Stimulated activated naive CD8-positive, alpha-beta T cell treated with anti-CD3 and anti-CD28 coated beads, Interleukin-15, Interleukin-2, amounts not matched to agents 100 ng/mL and 50 ng/mL, for 24 hours (primary cell): Measurements from ENCODE around the gene NFXL1.
A peak's percentile ranks its signal among the peaks of the same experiment; 100 is the strongest.
"Not testable (repeated sequence)": the region's sequence is repeated elsewhere in the genome, so short reads cannot be mapped to it uniquely, and the experiment has no call there.

ENCODE experiments used
- H3K27ac Mint-ChIP-seq: one replicate; pipeline ENCODE4 v1.8.0; 2021; ENCODE audit warnings: mild to moderate bottlenecking, mixed read lengths
- H3K27me3 Mint-ChIP-seq: one replicate; pipeline ENCODE4 v1.8.0; 2021; ENCODE audit warnings: mixed read lengths
- H3K36me3 Mint-ChIP-seq: one replicate; pipeline ENCODE4 v1.8.0; 2021; ENCODE audit warnings: low read depth, mixed read lengths
- H3K4me1 Mint-ChIP-seq: one replicate; pipeline ENCODE4 v1.8.0; 2021; ENCODE audit warnings: low read depth, mixed read lengths
- H3K4me3 Mint-ChIP-seq: one replicate; pipeline ENCODE4 v1.8.0; 2021; ENCODE audit warnings: mild to moderate bottlenecking, mixed read lengths
- H3K9me3 Mint-ChIP-seq: one replicate; pipeline ENCODE4 v1.8.0; 2021; ENCODE audit warnings: mixed read lengths

Gene NFXL1

DNA sequence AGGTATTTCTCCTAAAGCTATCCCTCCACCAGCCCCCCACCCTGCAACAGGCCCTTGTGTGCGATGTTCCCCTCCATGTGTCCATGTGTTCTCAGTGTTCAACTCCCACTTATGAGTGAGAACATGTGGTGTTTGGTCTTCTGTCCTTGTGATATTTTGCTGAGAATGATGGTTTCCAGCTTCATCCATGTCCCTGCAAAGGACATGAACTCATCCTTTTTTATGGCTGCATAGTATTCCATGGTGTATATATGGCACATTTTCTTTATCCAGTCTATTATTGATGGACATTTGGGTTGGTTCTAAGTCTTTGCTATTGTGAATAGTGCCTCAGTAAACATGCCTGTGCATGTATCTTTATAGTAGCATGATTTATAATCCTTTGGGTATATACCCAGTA is 2.8 kb upstream of the NFXL1 start:
- H3K27me3 Mint-ChIP-seq, H3K4me3 Mint-ChIP-seq, H3K36me3 Mint-ChIP-seq, H3K9me3 Mint-ChIP-seq, H3K27ac Mint-ChIP-seq: not testable (repeated sequence)
- H3K4me1 Mint-ChIP-seq, result peaks cover 25% of the 10 kb centered on the region

DNA sequence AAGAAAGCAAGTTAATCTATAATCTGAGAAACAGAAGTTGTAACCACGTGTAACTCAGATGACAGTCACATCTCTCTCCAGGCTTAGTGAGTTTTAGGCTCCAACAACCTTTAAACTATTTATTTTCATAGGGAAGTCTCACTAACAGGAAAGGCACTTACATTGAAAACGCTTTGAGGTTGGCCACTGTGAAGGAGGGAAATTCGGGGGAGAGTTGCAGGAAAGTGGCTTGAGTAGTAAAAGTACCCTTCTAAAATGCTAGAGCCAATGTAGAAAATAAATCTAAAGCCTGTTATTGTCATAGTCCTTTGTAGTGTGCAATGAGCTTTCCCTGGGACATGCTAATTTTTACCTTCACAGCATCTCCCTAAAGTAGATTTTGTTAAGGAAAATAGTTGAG is 995 bp upstream of the NFXL1 start:
- Mint-ChIP-seq H3K9me3 (no peaks in the 10 kb centered on the region), H3K27ac (peak overlapping the region; percentile 88), H3K4me1 (peaks cover 43% of the 10 kb centered on the region), H3K27me3 (no peaks in the 10 kb centered on the region), H3K36me3 (peaks cover 22% of the 10 kb centered on the region), H3K4me3 (peak overlapping the region; percentile 88)

DNA sequence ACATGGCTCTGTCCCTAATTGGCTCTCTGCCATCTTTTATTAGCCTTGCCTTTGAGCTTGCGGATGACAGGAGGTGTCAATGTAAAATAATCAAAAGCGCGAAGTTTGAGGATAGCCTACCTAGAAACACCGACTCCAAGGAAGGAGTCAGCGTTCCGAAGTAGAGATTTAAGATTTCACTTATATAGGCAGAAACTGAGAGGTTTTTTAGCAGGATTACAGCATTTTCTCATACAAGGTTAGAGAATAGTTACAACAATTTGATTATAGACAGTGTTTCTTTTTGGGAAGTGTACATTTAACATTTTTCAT is 499 bp upstream of the NFXL1 start:
- Mint-ChIP-seq H3K4me1 (peaks cover 44% of the 10 kb centered on the region), H3K9me3 (no peaks in the 10 kb centered on the region), H3K27ac (peak overlapping the region; percentile 88), H3K4me3 (peak overlapping the region; percentile 88), H3K27me3 (no peaks in the 10 kb centered on the region), H3K36me3 (peaks cover 27% of the 10 kb centered on the region)

DNA sequence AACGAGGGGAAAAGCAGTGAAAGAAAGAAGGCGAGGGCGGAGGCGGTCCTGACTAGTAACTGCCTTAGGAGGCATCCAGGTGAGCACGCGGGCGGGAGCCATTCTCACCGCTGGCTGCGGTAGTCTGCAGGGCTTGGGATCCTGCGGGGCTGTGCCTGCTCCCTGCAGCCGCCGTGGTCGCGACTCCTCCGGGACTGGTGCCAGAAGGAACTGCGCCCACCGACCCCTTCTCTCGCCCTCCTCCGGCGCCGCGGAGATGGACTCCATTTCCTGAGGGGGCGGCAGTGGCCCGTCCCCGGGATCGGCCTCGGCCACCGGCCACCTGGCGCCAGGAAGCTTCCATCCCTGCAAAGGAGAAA is 543 bp downstream of the NFXL1 start:
- Mint-ChIP-seq H3K4me3 (peak overlapping the region; percentile 88), H3K27me3 (no peaks in the 10 kb centered on the region), H3K4me1 (peaks cover 44% of the 10 kb centered on the region), H3K9me3 (no peaks in the 10 kb centered on the region), H3K27ac (peak overlapping the region; percentile 98), H3K36me3 (peaks cover 32% of the 10 kb centered on the region)

DNA sequence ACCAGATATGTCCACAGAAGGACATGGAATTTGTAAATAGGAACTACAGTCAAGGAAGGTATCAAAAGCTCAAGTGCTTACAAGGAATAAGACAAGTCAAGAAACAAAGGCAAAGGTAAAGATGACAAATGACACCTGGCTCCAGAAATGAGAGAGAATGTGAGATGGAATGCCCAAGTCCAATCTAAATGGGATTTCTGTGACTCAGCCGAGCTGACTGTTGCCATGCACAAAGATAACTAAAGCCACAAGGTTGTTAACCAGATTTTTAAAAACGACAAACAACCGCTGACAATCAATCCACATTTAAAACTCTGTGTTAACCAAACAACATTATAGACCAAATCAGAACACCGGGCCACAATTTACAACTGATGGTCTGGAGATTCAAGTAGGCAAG is 1.1 kb downstream of the NFXL1 start:
- Mint-ChIP-seq H3K27ac (peak overlapping the region; percentile 98), H3K4me3 (peak overlapping the region; percentile 88), H3K9me3 (no peaks in the 10 kb centered on the region), H3K36me3 (peaks cover 37% of the 10 kb centered on the region), H3K27me3 (no peaks in the 10 kb centered on the region), H3K4me1 (peaks cover 44% of the 10 kb centered on the region)

DNA sequence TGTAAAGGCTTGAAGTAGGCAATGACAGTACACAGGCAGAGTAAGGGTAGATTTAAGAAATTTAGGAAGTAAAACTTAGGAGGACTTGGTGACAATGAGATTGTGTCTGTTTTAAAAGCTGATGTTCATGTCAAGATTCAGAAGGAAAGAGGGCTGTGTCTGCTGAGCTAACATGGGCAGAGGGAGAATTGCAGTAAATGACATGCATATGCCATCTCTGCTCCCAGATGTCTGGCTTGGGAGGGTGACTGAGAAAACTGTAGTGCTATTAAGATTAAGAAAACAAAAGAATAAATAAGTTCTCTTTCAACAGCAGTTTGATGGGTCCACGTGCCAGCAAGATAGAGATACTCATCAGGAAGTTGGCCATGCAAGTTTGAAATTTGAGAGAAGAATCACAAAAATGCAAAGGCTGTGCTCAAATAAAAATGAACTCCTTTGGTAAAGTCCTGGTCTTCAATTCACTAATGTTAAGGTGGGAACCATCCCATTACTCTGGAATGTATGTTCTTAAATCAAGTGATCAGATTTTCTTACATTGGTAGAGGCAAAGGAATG is 7.2 kb downstream of the NFXL1 start:
- no peak overlapping the region for H3K4me3 Mint-ChIP-seq
- peaks cover 19% of the 10 kb centered on the region for H3K4me1 Mint-ChIP-seq
- no peaks in the 10 kb centered on the region for H3K27me3 Mint-ChIP-seq
- peaks cover 67% of the 10 kb centered on the region for H3K36me3 Mint-ChIP-seq
- H3K27ac Mint-ChIP-seq, result no peak overlapping the region
- no peaks in the 10 kb centered on the region for H3K9me3 Mint-ChIP-seq

DNA sequence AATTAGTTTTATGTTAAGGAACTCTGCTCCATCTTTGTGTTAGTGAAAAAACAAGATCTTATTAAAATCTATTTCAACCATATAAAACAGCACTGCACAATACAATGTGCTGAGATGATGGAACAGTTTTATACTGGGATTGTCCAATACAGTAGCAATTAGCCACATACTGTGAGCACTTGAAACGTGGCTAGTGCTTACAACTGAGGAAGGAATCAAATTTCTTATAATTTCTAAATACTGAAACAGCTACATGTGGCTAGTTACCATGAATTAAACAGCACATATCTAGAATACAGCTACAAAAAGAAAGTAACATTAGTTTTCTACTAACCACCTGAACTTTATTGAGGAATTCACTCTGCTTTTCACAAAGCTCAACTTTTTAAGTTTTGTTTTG is 14.7 kb downstream of the NFXL1 start:
- H3K27me3 Mint-ChIP-seq, result no peaks in the 10 kb centered on the region
- peaks cover 80% of the 10 kb centered on the region for H3K36me3 Mint-ChIP-seq
- H3K4me1 Mint-ChIP-seq, result no peaks in the 10 kb centered on the region
- no peak overlapping the region for H3K27ac Mint-ChIP-seq
- no peaks in the 10 kb centered on the region for H3K9me3 Mint-ChIP-seq
- H3K4me3 Mint-ChIP-seq, result no peak overlapping the region

DNA sequence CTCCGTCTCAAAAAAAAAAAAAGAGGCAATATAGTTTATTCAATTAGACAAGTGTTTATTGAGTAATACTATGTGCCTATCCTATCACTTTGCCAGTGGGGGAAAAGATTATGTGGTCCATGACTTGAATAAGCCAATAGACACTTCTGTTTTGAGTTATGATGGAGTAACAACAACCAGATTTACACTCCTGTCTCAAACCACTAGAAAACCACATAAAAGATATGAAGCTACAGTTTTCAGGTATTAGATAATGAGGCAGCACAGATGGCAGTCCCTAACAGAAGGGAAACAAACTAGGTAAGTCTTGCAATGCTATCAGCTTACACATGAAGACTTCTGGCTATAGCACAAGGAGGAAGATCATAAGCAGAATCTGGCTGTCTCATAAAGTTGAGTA is 22.5 kb downstream of the NFXL1 start:
- no peaks in the 10 kb centered on the region for H3K27me3 Mint-ChIP-seq
- H3K9me3 Mint-ChIP-seq, result no peaks in the 10 kb centered on the region
- H3K27ac Mint-ChIP-seq, result no peak overlapping the region
- peaks cover 9% of the 10 kb centered on the region for H3K4me1 Mint-ChIP-seq
- peaks cover 84% of the 10 kb centered on the region for H3K36me3 Mint-ChIP-seq
- no peak overlapping the region for H3K4me3 Mint-ChIP-seq

DNA sequence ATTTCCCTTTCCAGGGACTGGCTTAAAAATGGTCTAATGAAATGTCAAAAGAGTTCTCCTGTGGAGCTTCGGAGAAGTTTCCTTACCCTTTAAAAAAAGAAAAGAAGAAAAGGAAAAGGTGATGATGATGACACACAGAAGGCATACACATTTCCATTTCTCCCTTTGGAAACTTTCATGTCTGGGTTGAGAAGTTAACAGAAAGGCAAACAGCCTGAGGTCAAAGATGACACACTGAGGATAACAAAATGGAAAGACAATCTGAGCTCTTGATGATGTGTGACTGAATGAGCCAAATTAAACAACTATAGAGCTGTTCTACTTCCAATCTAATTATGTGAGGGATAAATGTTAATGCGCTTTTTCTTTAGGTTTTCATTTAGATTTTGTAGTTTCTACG is 32.2 kb downstream of the NFXL1 start:
- Mint-ChIP-seq H3K4me3 (no peak overlapping the region), H3K27me3 (no peaks in the 10 kb centered on the region), H3K4me1 (no peaks in the 10 kb centered on the region), H3K9me3 (no peaks in the 10 kb centered on the region), H3K27ac (no peak overlapping the region), H3K36me3 (peaks cover 78% of the 10 kb centered on the region)

DNA sequence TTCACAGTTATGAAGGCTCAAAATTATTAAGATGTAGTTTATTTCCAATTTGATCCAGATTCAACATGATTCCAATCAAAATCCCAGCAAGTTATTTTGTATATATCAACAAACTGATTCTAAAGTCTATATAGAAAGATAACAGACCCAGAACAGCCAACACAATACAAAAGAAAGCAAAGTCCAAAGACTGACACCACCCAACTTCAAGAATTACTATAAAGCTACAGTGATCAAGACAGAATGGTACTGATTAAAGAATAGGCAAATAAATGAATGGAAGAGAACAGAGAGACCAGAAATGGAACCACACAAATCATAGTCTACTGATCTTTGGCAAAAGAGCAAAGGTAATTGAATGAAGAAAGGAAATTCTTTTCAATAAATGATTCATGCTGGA is 34.9 kb downstream of the NFXL1 start:
- Mint-ChIP-seq H3K27ac (no peak overlapping the region), H3K36me3 (peaks cover 81% of the 10 kb centered on the region), H3K9me3 (no peaks in the 10 kb centered on the region), H3K4me3 (no peak overlapping the region), H3K27me3 (no peaks in the 10 kb centered on the region), H3K4me1 (peaks cover 9% of the 10 kb centered on the region)

DNA sequence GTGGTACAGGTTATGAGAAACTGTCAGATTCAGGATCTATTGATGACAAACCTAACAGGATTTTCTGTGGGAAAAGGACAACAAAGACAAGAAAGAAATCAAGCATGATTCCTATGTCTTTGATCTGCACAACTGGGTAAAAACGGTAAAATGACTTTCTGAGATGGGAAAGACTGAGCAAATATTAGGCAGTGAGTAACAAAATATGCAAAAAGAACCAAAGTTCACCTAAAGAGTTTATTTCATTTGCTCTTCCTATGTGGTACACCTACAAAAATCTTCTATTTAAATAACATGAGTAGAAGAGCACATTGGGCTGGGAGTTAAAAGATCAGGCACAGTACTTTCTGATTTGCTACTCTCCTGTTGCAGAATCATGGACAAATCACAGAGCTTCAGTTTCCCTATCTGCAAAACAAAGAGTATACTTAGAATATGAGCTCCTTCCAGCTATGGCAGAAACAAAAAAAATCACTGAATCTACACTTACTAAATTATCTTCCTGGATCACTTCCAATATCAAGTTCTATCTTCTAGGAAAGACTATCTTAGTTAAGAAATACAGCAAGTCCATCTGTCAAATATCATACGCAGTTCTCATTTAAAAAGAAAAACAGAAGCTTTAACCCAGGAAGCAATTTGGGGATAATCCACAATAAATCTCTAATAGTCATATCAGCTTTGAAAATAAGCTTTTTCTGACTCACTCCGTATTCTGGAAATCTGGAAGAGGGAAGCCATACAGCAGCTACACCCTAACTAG is 37.4 kb downstream of the NFXL1 start:
- Mint-ChIP-seq H3K4me3 (no peak overlapping the region), H3K27ac (no peak overlapping the region), H3K9me3 (no peaks in the 10 kb centered on the region), H3K36me3 (peaks cover 78% of the 10 kb centered on the region), H3K4me1 (peaks cover 17% of the 10 kb centered on the region), H3K27me3 (no peaks in the 10 kb centered on the region)

DNA sequence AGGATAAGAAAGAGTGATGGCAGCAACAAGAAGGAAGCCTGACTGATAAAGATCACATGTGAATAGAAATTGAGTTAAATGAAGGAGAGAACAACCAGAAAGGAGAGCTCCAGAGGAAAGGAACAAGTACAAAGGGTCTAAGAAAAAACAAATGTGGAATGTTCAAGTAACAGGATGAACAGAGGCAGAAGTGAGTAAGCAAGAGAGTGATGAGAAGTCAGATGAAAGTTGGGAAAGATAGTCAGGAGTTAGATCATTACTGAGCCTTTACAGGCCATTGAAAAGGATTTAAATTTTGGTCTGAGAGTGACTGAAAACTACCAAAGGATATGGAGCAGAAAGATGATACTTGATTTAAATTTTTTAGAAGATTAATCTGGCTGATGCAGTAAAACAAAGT is 38.1 kb downstream of the NFXL1 start:
- Mint-ChIP-seq H3K36me3 (peaks cover 74% of the 10 kb centered on the region), H3K4me1 (peaks cover 17% of the 10 kb centered on the region), H3K27ac (no peak overlapping the region), H3K9me3 (no peaks in the 10 kb centered on the region), H3K4me3 (no peak overlapping the region), H3K27me3 (no peaks in the 10 kb centered on the region)

DNA sequence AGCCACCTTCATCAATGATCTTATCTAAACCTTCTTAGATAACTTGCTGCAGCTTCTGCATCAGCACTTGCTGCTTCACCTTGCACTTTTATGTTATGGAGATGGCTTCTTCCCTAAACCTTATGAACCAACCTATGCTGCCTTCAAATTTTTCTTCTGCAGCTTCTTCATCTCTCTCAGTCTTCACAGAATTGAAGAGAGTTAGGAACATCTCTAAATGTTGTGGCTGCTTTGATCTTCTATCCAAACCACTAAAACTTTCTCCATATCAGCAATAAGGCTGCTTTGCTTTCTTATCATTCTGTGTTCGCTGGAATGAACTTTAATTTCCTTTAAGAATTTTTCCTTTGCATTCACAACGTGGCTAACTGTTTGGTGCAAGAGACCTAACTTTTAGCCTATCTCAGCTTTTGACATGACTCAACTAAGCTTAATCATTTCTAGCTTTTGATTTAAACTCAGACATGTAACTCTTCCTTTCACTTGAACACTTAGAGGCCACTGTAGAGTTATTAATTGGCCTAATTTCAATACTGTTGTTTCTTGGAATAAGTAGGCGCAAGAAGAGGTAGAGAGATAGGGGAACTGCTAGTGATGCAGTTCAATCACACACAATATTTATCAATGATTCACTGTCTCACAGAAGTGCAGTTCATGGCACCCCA is 40.4 kb downstream of the NFXL1 start:
- H3K9me3 Mint-ChIP-seq, result no peaks in the 10 kb centered on the region
- H3K27me3 Mint-ChIP-seq, result no peaks in the 10 kb centered on the region
- H3K4me1 Mint-ChIP-seq, result peaks cover 17% of the 10 kb centered on the region
- no peak overlapping the region for H3K4me3 Mint-ChIP-seq
- peak overlapping the region; percentile 72 for H3K27ac Mint-ChIP-seq
- H3K36me3 Mint-ChIP-seq, result peaks cover 84% of the 10 kb centered on the region

DNA sequence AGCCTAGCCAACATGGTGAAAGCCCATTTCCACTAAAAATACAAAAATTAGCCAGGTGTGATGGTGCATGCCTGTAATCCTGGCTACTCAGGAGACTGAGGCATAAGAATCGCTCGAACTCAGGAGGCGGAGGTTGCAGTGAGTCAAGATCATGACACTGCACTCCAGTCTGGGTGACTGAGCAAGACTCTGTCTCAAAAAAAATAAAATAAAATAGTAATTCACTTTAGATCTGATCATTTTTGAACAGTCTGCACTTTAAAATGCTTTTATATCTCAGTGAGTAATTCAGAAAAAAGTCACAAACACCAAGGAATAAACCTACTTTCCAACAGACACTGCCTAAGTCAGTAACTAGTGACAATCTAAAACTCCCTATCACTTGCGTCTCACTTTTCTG is 50.9 kb downstream of the NFXL1 start:
- Mint-ChIP-seq H3K36me3 (peaks cover 56% of the 10 kb centered on the region), H3K27ac (no peak overlapping the region), H3K27me3 (no peaks in the 10 kb centered on the region), H3K9me3 (no peaks in the 10 kb centered on the region), H3K4me1 (no peaks in the 10 kb centered on the region), H3K4me3 (no peak overlapping the region)

DNA sequence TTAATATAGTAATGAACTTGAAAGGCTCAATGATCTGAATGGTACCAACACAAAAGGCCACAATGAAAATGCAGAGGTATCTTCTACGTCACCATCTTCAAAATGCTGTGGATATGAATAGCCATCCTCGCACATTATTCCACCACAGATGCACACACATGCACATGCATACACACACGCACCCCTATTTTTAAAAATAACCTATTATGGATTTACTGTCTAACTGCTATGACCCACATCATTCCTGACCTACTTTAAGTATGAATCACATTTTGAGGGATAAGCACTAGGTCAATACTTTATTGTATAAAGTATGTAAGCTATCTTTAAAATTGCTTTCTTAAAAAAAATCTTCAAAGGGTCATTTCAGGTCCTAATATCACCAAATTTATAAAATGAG is 52.1 kb downstream of the NFXL1 start:
- no peaks in the 10 kb centered on the region for H3K27me3 Mint-ChIP-seq
- no peak overlapping the region for H3K4me3 Mint-ChIP-seq

DNA sequence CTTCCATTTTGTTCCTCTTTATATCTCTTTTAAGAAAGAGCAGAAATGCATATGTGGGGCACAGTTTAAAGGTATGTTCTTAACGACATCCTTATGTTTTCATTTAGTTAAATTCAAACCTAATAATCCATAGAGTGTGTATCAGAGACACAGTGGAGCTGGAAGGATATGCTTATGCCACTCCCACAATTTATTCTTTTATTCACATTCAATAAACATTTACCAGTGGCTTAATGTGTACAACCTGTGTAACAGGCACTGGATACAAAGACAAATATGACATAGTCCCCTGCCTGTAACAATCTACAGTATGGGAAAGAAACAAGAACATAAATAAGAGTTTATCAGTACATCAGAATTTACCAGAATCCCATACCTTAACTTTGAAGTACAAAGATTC is 54.1 kb downstream of the NFXL1 start:
- Mint-ChIP-seq H3K27ac (no peak overlapping the region), H3K27me3 (no peaks in the 10 kb centered on the region), H3K4me3 (no peak overlapping the region), H3K4me1 (no peaks in the 10 kb centered on the region), H3K9me3 (no peaks in the 10 kb centered on the region), H3K36me3 (peaks cover 33% of the 10 kb centered on the region)

More for the DNA sequence above, 52.1 kb downstream of the NFXL1 start:
- no peaks in the 10 kb centered on the region for H3K4me1 Mint-ChIP-seq
- H3K9me3 Mint-ChIP-seq, result no peaks in the 10 kb centered on the region
- no peak overlapping the region for H3K27ac Mint-ChIP-seq
- peaks cover 44% of the 10 kb centered on the region for H3K36me3 Mint-ChIP-seq
